CD8-positive, alpha-beta memory T cell (primary cell): Measurements from ENCODE around the gene MRC2. TPM values are rescaled to one million over a fixed set of nuclear protein-coding genes. Genes with fewer than 3 reads are reported as not detected.

Experiments
- CTCF ChIA-PET: fragments of 350-600 bp; sonication (Branson Sonifier 250); formaldehyde crosslinking; loops from one replicate; lab custom pipeline; 2021; ENCODE audit warnings: antibody characterized with exemption; lab: Charles Lee
- POLR2A ChIA-PET: fragments of 350-600 bp; sonication (Branson Sonifier 250); formaldehyde crosslinking; loops from one replicate; lab custom pipeline; 2021; ENCODE audit warnings: antibody characterized with exemption; lab: Charles Lee
- DNase-seq, 5 donors: peaks; one replicate each; pipeline versions ENCODE4 v3.0.0 to v3.0.0-alpha.2; 2020 to 2022; ENCODE audit warnings: mixed read lengths in 1 of 5
- H3K27ac ChIP-seq: one replicate; pipeline ENCODE4 v1.7.0; 2013; ENCODE audit warnings: low read depth, mild to moderate bottlenecking, low read length, moderate library complexity
- H3K27me3 ChIP-seq: 2 replicates; pipeline ENCODE4 v1.7.0; 2013; ENCODE audit warnings: low read length, mild to moderate bottlenecking; ENCODE audit not compliant: insufficient read depth, poor library complexity, severe bottlenecking
- H3K36me3 ChIP-seq: 2 replicates; pipeline ENCODE4 v1.7.0; 2013; ENCODE audit warnings: mild to moderate bottlenecking, low read length, moderate library complexity; ENCODE audit not compliant: insufficient read depth
- H3K4me1 ChIP-seq: 2 replicates; pipeline ENCODE4 v1.7.0; 2013; ENCODE audit warnings: mild to moderate bottlenecking, low read length, moderate library complexity; ENCODE audit not compliant: insufficient read depth
- H3K4me3 ChIP-seq: 2 replicates; pipeline ENCODE4 v1.7.0; 2013; ENCODE audit warnings: mild to moderate bottlenecking, low read length
- H3K9me3 ChIP-seq: 2 replicates; pipeline ENCODE4 v1.7.0; 2013; ENCODE audit warnings: mild to moderate bottlenecking, low read length
- H3K27ac Mint-ChIP-seq, 8 donors: one replicate each; pipeline ENCODE4 v1.8.0; 2020 to 2021; ENCODE audit warnings: mixed read lengths in 8 of 8, mild to moderate bottlenecking in 6 of 8, inconsistent platforms in 3 of 8, moderate library complexity in 3 of 8
- H3K27me3 Mint-ChIP-seq, 2 donors: one replicate each; pipeline ENCODE4 v1.8.0; 2020 to 2021; ENCODE audit warnings: mixed read lengths in 2 of 2, mild to moderate bottlenecking in 1 of 2, moderate library complexity in 1 of 2
- H3K36me3 Mint-ChIP-seq, 3 donors: one replicate each; pipeline ENCODE4 v1.8.0; 2020 to 2021; ENCODE audit warnings: mixed read lengths in 3 of 3, inconsistent platforms in 1 of 3, mild to moderate bottlenecking in 1 of 3
- H3K4me1 Mint-ChIP-seq, 3 donors: one replicate each; pipeline ENCODE4 v1.8.0; 2020 to 2021; ENCODE audit warnings: mixed read lengths in 3 of 3, inconsistent platforms in 1 of 3, mild to moderate bottlenecking in 1 of 3
- H3K4me3 Mint-ChIP-seq, 7 donors: one replicate each; pipeline ENCODE4 v1.8.0; 2020 to 2021; ENCODE audit warnings: mixed read lengths in 7 of 7, mild to moderate bottlenecking in 6 of 7, moderate library complexity in 4 of 7, inconsistent platforms in 2 of 7
- H3K9me3 Mint-ChIP-seq, 5 donors: one replicate each; pipeline ENCODE4 v1.8.0; 2020 to 2022; ENCODE audit warnings: mixed read lengths in 5 of 5, mild to moderate bottlenecking in 3 of 5, moderate library complexity in 2 of 5, inconsistent platforms in 1 of 5
- polyA plus RNA-seq: library from polyadenylated mRNA; unstranded; fragments of 300-500 nt; fragmentation: Illumina TruSeq; gene quantifications from one replicate; pipeline ENCODE4 v1.2.3, GENCODE V29; 2021
- total RNA-seq, 2 experiments: library from RNA; stranded (reverse); gene quantifications; one replicate each; pipeline ENCODE4 v1.2.3, GENCODE V29; 2021

MRC2 gene
- total and polyA plus RNA-seq, 3 experiments from 2014 or later: 0.08 to 10.2 (median 10.0) TPM

DNA sequence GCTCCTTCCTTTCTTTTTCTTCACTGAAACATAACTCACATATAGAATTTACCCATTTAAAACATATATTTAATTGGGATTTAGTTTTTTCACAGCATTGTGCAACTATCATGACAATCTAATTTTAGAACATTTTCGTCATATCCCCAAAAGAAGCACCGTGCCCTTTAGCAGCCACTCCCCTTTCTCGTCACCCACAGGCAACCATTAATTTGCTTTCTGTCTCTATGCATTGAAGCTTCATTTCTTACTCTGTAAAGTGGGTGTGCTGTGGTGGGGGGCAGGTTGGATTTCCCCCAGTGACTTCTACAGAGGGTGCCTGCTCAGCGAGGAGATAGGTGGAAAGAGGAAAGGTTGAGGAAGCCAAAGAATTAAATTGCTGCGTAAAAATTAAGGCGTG, 35.8 kb downstream of the MRC2 start:
- no peak overlapping the region for H3K4me3 ChIP-seq
- DNase-seq: no peak
- no peak overlapping the region for H3K27ac Mint-ChIP-seq
- no peaks in the 10 kb centered on the region for H3K4me1 ChIP-seq
- no peaks in the 10 kb centered on the region for H3K36me3 ChIP-seq
- no peaks in the 10 kb centered on the region for H3K9me3 ChIP-seq
- no peaks in the 10 kb centered on the region for H3K4me1 Mint-ChIP-seq
- H3K27me3 ChIP-seq: no peaks in the 10 kb centered on the region
- ChIA-PET POLR2A (no interaction called here), CTCF (no interaction called here)
- H3K9me3 Mint-ChIP-seq: peaks cover 2 to 15% (median 10%) of the 10 kb centered on the region in 5 donors
- peaks cover 2 to 3% of the 10 kb centered on the region in 2 donors for H3K27me3 Mint-ChIP-seq
- no peak overlapping the region for H3K27ac ChIP-seq
- no peak overlapping the region for H3K4me3 Mint-ChIP-seq
- H3K36me3 Mint-ChIP-seq: peaks cover 0 to 10% (median 2%) of the 10 kb centered on the region in 3 donors

DNA sequence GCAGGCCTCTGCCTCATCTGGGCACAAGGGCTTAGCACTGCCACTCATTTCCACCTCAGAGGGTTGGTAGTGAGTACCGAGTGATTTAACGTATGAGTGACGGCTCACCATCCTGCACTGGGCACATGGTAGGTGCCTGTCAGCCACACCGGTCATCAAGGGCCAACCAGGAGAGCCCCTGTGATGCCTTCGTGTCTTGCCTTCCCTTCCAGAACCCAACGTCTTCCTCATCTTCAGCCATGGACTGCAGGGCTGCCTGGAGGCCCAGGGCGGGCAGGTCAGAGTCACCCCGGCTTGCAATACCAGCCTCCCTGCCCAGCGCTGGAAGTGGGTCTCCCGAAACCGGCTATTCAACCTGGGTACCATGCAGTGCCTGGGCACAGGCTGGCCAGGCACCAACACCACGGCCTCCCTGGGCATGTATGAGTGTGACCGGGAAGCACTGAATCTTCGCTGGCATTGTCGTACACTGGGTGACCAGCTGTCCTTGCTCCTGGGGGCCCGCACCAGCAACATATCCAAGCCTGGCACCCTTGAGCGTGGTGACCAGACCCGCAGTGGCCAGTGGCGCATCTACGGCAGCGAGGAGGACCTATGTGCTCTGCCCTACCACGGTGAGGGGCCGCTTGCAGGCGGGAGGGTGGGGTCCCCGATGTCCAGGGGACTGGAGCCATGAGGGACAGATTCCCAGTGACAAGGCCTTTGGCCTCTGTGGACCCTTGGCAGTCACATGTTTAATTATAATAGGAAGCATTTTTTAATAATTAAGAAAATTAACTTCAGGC, 37.1 kb downstream of the MRC2 start:
- Histone ChIP-seq H3K9me3 (no peaks in the 10 kb centered on the region), H3K36me3 (no peaks in the 10 kb centered on the region), H3K4me1 (no peaks in the 10 kb centered on the region), H3K4me3 (no peak overlapping the region), H3K27ac (no peak overlapping the region), H3K27me3 (no peaks in the 10 kb centered on the region)
- CTCF ChIA-PET: no interaction called here
- no peak overlapping the region for H3K4me3 Mint-ChIP-seq
- DNase-seq: no peak
- POLR2A ChIA-PET: no interaction called here
- H3K4me1 Mint-ChIP-seq: peaks cover 0 to 5% (median 0%) of the 10 kb centered on the region in 3 donors
- peaks cover 0 to 10% (median 2%) of the 10 kb centered on the region in 3 donors for H3K36me3 Mint-ChIP-seq
- no peak overlapping the region for H3K27ac Mint-ChIP-seq
- peaks cover 2 to 3% of the 10 kb centered on the region in 2 donors for H3K27me3 Mint-ChIP-seq
- peaks cover 2 to 15% (median 10%) of the 10 kb centered on the region in 5 donors for H3K9me3 Mint-ChIP-seq

DNA sequence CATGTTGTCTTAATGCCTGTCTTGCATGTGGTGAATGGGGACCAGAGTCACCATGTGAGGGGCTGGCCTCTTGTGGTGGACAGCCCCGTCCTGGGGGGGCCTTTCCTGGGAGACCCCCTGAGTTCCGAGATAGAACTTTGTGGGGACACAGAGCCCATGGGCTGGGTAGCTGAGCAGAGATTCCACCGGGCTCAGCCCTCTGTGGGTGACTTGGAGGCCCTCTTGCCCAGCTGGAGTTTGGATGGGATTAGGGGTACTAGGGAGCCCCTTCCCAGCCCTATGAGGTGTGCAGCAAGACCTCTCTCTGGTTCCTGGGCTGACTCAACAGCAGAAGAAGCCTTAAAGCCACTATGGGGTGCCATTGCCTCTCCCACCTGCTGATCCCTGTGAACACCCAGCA, 38.1 kb downstream of the MRC2 start:
- H3K9me3 ChIP-seq: no peaks in the 10 kb centered on the region
- no peaks in the 10 kb centered on the region for H3K27me3 Mint-ChIP-seq
- H3K27ac Mint-ChIP-seq: no peak overlapping the region
- no peak for DNase-seq
- ChIA-PET CTCF (no interaction called here), POLR2A (no interaction called here)
- no peak overlapping the region for H3K27ac ChIP-seq
- H3K4me1 Mint-ChIP-seq: peaks cover 0 to 5% (median 0%) of the 10 kb centered on the region in 3 donors
- H3K36me3 Mint-ChIP-seq: peaks cover 0 to 7% (median 0%) of the 10 kb centered on the region in 3 donors
- H3K4me1 ChIP-seq: no peaks in the 10 kb centered on the region
- H3K4me3 ChIP-seq: no peak overlapping the region
- H3K36me3 ChIP-seq: no peaks in the 10 kb centered on the region
- H3K27me3 ChIP-seq: no peaks in the 10 kb centered on the region
- peaks cover under 1 to 9% (median 7%) of the 10 kb centered on the region in 5 donors for H3K9me3 Mint-ChIP-seq
- H3K4me3 Mint-ChIP-seq: no peak overlapping the region

DNA sequence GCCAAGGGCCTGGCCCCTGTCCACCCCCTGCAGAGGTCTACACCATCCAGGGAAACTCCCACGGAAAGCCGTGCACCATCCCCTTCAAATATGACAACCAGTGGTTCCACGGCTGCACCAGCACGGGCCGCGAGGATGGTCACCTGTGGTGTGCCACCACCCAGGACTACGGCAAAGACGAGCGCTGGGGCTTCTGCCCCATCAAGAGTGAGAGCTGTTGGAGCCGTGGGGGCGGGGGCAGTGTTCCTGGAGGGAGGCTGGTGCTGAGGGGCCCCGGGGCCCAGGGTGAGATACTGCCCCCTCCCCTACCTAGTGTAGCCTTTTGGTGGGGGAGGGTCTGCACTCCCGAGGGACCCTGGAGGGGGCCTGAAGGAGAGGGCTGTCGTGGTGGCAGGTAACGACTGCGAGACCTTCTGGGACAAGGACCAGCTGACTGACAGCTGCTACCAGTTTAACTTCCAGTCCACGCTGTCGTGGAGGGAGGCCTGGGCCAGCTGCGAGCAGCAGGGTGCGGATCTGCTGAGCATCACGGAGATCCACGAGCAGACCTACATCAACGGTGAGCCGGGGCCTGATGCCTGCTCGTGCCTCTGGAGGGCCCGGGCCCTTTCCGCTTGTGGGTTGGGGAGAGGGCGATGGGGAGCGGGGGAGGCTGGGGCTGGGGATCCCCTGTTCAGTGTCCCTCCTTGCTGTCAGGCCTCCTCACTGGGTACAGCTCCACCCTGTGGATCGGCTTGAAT, 38.8 kb downstream of the MRC2 start:
- Mint-ChIP-seq H3K4me3 (no peak overlapping the region), H3K27ac (no peak overlapping the region), H3K4me1 (peaks cover 0 to 5% (median 0%) of the 10 kb centered on the region in 3 donors), H3K27me3 (no peaks in the 10 kb centered on the region), H3K36me3 (peaks cover 0 to 3% (median 0%) of the 10 kb centered on the region in 3 donors), H3K9me3 (peaks cover 0 to 3% (median 3%) of the 10 kb centered on the region in 5 donors)
- CTCF ChIA-PET: interaction anchor here (0.6 kb wide), 2 partner anchors 288 to 658 kb away, joined by 4 read pairs; no protein-coding TSS in a partner anchor
- Histone ChIP-seq H3K4me1 (no peaks in the 10 kb centered on the region), H3K36me3 (no peaks in the 10 kb centered on the region), H3K27ac (no peak overlapping the region), H3K27me3 (no peaks in the 10 kb centered on the region), H3K4me3 (no peak overlapping the region), H3K9me3 (no peaks in the 10 kb centered on the region)
- no peak for DNase-seq
- POLR2A ChIA-PET: no interaction called here

DNA sequence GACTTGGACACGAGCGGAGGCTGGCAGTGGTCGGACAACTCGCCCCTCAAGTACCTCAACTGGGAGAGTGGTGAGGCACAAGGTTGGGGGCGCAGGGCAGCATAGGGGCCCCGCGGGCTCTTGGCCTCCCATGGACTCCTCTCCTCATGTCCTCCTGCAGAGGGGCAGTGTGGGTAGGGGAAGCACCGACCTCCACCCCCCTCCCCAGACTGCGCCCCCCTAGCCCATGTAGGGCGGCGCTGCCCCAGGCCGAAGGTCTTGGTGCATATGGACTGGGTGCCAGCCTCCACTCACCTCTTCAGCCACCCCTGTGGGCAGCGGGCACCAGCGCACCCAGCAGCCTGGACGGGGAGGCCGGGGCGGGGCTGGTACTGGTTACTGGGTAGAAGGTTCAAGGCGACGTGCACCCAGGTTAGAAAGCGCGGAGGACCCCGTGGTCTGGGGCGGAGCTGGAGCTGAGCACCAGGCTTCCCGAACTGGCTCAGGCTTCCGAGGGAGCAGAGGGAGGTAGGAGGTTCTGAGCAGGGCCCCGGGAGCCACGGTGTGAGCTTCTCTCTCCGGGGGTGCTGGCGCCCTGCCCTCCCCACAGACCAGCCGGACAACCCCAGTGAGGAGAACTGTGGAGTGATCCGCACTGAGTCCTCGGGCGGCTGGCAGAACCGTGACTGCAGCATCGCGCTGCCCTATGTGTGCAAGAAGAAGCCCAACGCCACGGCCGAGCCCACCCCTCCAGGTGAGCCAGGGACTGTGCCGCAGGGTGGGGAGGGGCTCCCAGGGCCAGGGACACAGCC, 39.5 kb downstream of the MRC2 start:
- H3K4me1 Mint-ChIP-seq: peaks cover 0 to 5% (median 0%) of the 10 kb centered on the region in 3 donors
- H3K4me3 ChIP-seq: no peak overlapping the region
- H3K4me1 ChIP-seq: no peaks in the 10 kb centered on the region
- H3K27me3 Mint-ChIP-seq: no peaks in the 10 kb centered on the region
- H3K4me3 Mint-ChIP-seq: no peak overlapping the region
- CTCF ChIA-PET: interaction anchor here (0.6 kb wide), 1 partner anchor 659 kb away, joined by 4 read pairs; no protein-coding TSS in a partner anchor
- POLR2A ChIA-PET: no interaction called here
- H3K27ac ChIP-seq: no peak overlapping the region
- no peak for DNase-seq
- H3K36me3 Mint-ChIP-seq: no peaks in the 10 kb centered on the region
- no peaks in the 10 kb centered on the region for H3K27me3 ChIP-seq
- no peaks in the 10 kb centered on the region for H3K36me3 ChIP-seq
- H3K9me3 Mint-ChIP-seq: no peaks in the 10 kb centered on the region
- H3K27ac Mint-ChIP-seq: no peak overlapping the region
- no peaks in the 10 kb centered on the region for H3K9me3 ChIP-seq

DNA sequence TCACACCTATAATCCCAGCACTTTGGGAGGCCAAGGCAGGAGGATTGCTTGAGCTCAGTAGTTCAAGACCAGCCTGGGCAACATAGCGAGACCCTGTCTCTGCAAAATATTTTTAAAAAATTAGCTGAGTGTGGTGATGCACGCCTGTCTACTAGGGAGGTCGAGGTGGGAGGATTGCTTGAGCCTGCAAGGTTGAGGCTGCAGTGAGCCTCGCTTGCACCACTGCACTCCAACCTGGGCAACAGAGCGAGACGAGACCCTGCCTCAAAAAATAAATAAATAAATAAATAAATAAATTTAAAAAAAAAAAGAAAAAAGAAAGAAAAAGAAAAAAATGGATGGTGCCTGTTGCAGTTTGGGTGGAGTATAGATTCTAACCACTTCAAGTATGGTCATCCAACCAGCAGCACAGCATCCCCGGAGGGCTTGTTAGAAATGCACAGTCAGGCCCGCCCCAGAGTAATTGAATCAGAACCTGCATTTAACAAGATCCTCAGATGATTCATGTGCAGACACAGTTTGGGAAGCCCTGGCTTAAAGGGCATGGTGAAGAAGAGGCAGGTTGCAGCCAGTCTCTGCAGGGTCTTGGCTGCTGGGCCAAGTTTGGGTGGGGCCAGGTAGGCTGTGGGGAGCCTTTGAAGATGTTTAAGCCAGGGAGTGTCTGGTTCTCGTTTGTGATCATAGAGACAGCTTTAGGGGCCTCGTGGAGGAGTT, 40.8 kb downstream of the MRC2 start:
- Histone ChIP-seq H3K27me3 (no peaks in the 10 kb centered on the region), H3K36me3 (no peaks in the 10 kb centered on the region), H3K4me1 (no peaks in the 10 kb centered on the region), H3K27ac (no peak overlapping the region), H3K4me3 (no peak overlapping the region), H3K9me3 (no peaks in the 10 kb centered on the region)
- H3K27me3 Mint-ChIP-seq: no peaks in the 10 kb centered on the region
- H3K36me3 Mint-ChIP-seq: no peaks in the 10 kb centered on the region
- DNase-seq: no peak
- no peaks in the 10 kb centered on the region for H3K9me3 Mint-ChIP-seq
- POLR2A ChIA-PET: no interaction called here
- peaks cover 0 to 9% (median 2%) of the 10 kb centered on the region in 3 donors for H3K4me1 Mint-ChIP-seq
- H3K4me3 Mint-ChIP-seq: no peak overlapping the region
- peak overlapping the region in 2 of 8 donors; percentile 3 to 44 for H3K27ac Mint-ChIP-seq
- CTCF ChIA-PET: no interaction called here

DNA sequence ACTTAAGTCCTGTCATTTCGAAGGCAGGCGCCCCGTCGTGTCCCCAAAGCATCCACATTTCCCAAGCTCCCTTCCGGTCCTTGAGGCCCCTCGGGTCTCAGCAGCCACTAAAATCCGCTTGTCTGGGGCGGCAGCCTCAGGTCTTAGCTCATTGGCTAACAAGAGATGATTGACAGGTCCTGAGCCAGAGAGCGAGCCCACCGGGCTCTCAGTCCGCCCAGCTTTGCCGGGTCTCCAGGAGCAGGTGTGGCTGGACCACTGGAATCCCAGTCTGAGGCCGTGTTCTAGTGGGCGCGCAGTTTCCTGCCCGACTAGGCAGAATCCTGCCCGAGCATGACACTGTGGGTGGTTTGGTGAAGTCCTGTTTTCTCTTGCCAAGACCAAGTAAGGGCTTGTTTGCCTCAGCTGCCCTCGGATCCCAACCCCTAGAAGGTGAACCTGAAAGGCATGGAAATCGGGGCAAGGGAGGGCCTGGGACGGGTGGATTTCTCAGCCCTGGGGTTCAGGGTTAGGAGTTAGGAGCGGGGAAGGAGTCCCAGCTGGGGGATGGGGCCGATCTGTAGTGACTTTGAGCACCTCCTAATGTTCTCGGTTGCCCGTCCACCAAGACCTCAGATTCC, 42.8 kb downstream of the MRC2 start:
- Histone ChIP-seq H3K36me3 (no peaks in the 10 kb centered on the region), H3K4me3 (no peak overlapping the region), H3K9me3 (no peaks in the 10 kb centered on the region), H3K27ac (no peak overlapping the region), H3K4me1 (no peaks in the 10 kb centered on the region), H3K27me3 (no peaks in the 10 kb centered on the region)
- Mint-ChIP-seq H3K4me1 (peaks cover 0 to 9% (median 2%) of the 10 kb centered on the region in 3 donors), H3K36me3 (no peaks in the 10 kb centered on the region), H3K4me3 (no peak overlapping the region), H3K27ac (no peak overlapping the region), H3K9me3 (no peaks in the 10 kb centered on the region), H3K27me3 (no peaks in the 10 kb centered on the region)
- ChIA-PET POLR2A (no interaction called here), CTCF (interaction anchor here (1.7 kb wide), 1 partner anchor 736 kb away, joined by 5 read pairs; no protein-coding TSS in a partner anchor)
- DNase-seq: no peak
